PC-3 (cell line): ENCODE data around the gene PLEKHO1.

Source experiments
- CTCF ChIP-seq: fragments of 300-600 bp; sonication (generic); conservative IDR thresholded peaks from 2 replicates; pipeline ENCODE4 v1.5.1; 2017; ENCODE audit warnings: antibody characterized with exemption, low read depth, mild to moderate bottlenecking, low read length
- EZH2 ChIP-seq: fragments of 300-600 bp; sonication (generic); IDR thresholded peaks from one replicate; pipeline ENCODE4 v1.6.1; 2017; ENCODE audit warnings: antibody characterized with exemption, mild to moderate bottlenecking, low read length; ENCODE audit not compliant: unreplicated experiment

- TF ChIP-seq CTCF: no peak
- no peak for TF ChIP-seq EZH2
Measured at GRCh38 chr1:150154143-150154542, 4.4 kb downstream of the PLEKHO1 start.
